Islet of Langerhans (tissue), 1 donor: ENCODE data around the gene LPCAT1.

Source experiments
- FAIRE-seq: peaks from one replicate; lab custom pipeline; 2011; peaks lifted over from hg19 to GRCh38; lab: Jason Lieb, UNC

LPCAT1 gene

GRCh38 chr5:1554410-1554967, 30.7 kb upstream of the LPCAT1 start:
- no peak for FAIRE-seq

DNA sequence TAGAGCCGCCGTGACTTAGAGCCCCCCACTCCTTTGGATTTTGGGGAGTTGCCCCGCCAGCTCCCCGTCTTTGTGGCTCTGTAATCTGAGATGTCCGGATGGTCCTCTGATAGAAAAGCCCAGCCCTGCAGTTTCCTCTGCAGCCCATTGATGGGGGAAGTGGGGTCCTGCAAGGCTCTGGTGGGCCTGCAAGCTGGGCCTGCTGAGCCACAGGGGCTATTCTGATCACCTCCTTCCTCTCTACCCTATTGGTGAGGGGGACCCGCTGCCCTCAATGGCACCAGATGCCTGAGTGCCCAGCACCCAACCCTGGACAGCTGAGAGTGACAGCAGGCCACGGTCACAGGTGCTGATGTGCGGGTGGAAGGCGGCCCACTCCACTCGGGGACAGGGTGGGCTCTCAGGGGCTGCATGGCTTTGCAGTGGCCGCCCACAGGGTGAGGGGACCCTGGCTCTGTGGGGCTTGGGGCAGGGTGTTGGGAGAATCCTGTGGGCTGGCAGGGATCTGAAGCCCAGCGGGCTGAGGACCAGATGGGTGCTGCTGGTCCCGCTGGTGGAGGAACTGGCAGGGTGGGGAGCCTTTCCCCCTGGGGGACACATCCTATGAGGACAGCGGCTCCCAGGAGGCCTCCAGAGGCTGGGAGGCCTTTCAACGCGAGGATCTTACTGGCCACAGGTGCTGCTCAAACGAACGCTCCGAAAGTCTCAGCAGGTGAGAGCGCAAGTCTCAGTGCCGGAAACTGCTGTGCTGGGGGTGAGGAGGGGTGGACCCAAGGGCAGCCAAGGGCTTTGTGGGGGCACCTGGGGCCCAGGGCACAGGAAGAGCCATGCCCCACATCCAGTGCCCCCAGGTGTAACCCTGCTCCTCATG, 30.0 kb upstream of the LPCAT1 start:
- FAIRE-seq, result no peak

DNA sequence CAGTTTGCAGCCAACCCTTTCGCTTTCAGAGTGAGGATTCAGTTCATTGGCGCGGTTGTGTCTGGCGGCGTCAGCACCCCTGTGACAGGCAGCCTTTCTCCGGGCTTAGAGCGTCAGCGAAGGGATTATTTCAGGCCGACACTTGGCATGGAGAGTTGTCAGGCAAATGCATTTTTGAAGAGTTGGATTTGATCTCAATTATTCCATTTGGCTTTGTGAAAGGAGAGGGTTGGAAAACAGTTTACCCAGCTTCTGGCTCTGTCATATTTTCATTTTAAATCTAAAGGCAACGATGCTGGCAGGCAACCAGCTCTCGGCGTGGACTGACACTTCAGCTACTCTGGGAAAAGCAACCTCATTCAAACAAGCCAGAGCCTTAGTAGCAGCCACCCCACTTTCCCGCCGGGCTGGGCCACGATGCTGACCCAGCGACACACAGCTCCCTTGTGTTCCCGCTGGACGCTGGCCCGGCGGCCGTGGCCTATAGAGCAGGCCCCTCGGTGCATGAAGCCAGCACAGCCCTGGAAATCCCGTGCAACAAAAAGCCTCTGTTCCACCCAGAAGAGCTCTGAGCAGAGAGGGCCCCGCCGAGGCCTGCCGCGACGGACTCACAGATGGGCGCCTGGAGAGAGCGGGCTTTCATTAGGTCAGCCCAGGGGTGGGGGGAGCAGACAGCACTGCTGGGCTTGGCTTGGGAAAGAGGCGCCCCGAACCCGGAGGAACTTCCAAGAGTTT, 28.9 kb upstream of the LPCAT1 start:
- FAIRE-seq, result no peak

DNA sequence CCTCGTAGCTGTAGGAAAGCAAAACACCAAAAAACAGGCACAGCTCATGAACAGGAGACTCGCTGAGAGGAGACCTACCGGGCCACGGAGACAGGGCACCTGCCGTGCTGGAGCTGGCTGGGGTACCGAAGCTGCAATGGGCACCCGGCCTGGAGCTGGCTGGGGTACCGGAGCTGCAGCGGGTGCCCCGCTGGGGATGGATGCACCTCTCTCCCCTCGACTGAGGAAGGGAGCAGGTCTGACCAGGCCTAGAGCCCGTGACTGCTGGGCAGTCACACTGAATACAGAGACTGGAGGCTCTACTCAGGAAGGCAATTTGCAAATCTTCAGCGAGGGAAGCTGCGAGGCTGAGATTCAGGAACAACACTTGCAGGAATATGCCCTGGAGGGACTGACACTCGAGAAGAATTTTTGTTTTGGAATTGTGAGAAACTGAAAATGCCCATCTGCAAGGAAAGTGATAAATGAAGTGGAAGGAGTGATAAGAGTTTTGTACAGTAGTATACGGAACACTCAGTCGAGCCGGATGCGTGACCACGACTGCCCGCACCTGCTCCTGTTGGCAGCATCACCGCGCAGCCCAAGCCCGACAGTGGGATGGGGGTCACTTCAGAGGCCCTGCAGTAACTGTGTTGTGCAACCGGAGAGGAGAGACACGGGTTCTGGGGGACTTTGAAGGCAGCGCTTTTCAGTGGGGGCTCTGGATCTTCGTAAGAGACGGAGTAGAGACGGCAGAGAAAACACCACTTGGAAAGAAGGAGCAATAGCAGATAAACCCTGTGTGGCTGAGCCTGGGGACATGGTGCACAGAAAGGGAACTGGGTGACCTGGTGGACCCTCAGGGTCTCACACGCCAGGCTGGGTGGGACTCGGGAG, 27.9 kb upstream of the LPCAT1 start:
- no peak for FAIRE-seq

GRCh38 chr5:1550287-1551076, 26.7 kb upstream of the LPCAT1 start:
- FAIRE-seq, result no peak

DNA sequence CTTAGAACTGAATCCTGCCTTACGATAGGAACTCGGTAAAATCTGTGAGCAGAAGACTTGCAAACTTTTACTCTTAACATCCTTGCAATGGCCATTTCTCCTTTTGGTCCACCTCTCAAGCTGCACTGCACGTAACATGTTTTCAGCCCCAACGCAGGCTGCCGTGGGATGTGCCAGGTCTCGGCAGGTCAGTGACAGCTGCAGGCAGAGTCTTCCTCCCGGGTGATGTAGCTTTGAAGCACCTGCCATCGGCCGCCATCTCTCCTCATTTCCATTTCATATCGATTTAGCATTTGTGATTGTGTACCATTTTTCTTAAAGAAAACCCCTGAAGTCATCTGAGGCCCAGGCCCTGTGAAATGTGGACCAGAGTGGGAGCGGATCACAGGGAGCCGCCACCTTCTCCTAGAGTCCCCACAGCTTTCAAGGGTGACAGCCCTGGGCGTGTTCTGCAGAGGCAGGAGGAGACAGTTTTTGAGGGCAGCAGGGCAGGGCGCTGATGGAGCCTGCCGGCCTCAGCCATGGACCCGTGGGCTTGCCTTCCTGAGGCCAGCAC, 25.8 kb upstream of the LPCAT1 start:
- FAIRE-seq, result no peak

- FAIRE-seq, result no peak
These were observed 25.1 kb upstream of the LPCAT1 start for GRCh38 chr5:1548702-1549474.

DNA sequence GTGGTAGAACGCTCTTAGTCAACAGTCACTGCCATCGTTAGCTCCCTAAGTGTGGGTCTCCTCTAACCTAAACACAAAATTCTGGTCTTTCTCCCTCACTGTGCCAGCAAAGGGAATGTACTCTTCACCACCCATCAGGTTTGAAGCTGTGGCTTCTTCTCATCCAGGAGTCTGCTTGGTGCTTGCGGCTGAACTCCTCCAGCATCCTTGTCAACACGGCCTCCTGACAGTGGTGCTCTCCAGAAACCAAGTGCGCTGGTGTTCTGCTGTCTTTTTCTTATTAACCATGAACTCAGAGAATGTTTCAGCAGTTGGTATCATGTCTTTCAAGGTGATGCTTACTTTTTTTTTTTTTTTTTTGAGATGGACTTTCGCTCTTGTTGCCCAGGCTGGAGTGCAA, 23.9 kb upstream of the LPCAT1 start:
- FAIRE-seq, result no peak

DNA sequence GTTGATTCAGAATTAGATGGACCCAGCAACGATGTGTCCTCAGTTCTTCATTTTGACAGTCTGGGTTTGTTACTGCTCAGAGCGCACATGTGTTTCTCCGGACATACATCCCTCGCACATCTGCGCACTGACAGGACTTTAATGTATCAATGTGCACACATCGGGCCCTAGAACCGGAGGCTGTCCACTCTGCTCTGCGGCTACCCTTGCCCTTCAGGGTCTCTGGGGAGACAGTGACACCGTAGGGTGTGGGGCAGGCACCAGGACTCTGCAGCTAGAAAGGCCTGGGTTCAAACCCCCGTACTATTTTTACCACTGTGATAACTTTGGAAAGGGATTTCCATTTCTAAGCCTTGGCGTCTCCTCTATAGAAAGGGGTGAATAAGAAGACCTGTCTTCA, 23.5 kb upstream of the LPCAT1 start:
- FAIRE-seq, result no peak

GRCh38 chr5:1546556-1546955, 22.8 kb upstream of the LPCAT1 start:
- no peak for FAIRE-seq

DNA sequence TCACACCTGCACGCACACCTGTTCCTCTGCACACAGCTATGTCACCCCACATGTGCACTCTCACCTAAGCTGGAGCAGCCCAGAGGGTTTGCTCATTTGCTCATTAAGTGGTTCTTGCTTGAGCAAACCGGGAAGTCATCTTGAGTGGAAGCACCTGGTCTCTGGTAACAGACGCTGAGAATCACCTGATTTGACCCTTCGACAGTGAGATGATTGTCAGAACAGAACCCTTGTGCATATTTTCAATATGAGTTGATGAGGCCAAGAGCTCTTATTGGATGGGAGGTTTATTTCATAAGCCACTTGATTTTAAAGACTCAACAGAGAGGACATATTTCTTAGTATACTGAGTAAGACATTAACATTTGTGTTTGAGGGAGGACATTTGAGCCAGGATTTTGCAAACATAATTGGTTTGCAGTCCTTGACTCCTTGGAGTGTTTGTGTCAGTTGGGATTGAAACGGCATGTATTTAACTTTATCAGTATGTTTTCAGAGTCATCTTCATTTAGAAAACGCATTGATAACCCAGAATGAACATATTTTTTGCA, 22.1 kb upstream of the LPCAT1 start:
- no peak for FAIRE-seq

- FAIRE-seq, result no peak
These were observed 21.5 kb upstream of the LPCAT1 start for GRCh38 chr5:1545126-1545804.

- FAIRE-seq, result no peak
These were observed 20.7 kb upstream of the LPCAT1 start for GRCh38 chr5:1544294-1544961.

GRCh38 chr5:1543398-1544293, 19.9 kb upstream of the LPCAT1 start:
- no peak for FAIRE-seq

GRCh38 chr5:1542781-1543180, 19.0 kb upstream of the LPCAT1 start:
- no peak for FAIRE-seq

DNA sequence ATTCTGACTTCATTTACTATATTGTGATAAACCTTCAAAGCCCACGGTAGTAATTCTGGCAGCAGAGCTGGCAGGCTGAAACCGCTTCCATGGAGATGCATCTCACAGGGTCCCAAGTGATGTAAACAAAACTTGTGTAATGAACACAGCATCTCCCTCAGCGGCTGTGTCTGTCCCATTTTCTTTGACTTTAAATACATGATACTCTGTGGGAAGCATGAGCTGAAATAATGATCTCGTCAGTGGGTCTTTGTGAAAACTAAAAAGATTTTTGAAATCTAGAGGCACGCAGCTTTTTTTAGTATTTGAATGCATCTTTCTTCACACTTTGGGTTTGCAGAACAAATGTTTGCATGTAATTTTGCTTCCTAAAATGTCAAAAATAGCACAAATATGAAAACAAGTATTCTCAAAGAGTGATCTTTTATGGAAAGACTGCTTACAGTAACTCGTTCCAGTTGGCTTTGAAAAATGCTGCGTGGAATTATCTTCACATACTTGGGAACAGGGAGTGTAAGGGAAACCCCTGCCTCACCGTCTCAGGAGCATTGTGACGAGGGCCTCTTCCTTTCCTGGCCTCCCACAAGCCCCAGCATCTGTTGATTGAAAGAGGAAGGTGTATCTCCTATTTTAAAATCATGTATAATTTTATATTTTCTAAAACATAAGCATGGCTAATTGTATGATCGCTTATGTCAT, 18.1 kb upstream of the LPCAT1 start:
- FAIRE-seq, result no peak
